ENCODE results near the gene GORASP2. TPM values are rescaled to one million over a fixed set of nuclear protein-coding genes. Genes with fewer than 3 reads are reported as not detected.

GORASP2 gene
- total and polyA plus RNA-seq, 2 of the 8 experiments (the other 6 are each of a cell fraction or from before 2014, with no cell fraction given), result 86.8 to 214 TPM

GRCh38 chr2:171008550-171009205 lies 79.6 kb downstream of the GORASP2 start:
- H2BK5ac ChIP-seq (ENCODE audit: low read depth, low read length), result no peak overlapping the region
- 90% methylated on average over 2 of the region's 2 CpGs; no CpG with 5 or more reads in 1 of the 2 experiments for WGBS, 2 experiments (ENCODE audit: extremely low coverage in 1 of 2, insufficient coverage in 1 of 2, insufficient read length in 1 of 2, insufficient replicate concordance in 2 of 2, low coverage in 1 of 2, low lambda C conversion rate in 2 of 2, missing lambda C conversion rate in 1 of 2)
- H3K14ac ChIP-seq (ENCODE audit: insufficient read length), result no peak overlapping the region
- H2AFZ ChIP-seq (ENCODE audit: low read length), result no peak overlapping the region
- ChIA-PET POLR2A (ENCODE audit: partially characterized antibody) (no interaction called here), CTCF (ENCODE audit: partially characterized antibody) (interaction anchor here (0.9 to 2.2 kb wide), 3 partner anchors 10 to 36 kb away, joined by 3 to 7 read pairs (median 3); no protein-coding TSS in a partner anchor)
- no peak overlapping the region for H3K4me3 ChIP-seq (ENCODE audit: extremely low read depth in 1 of 4, insufficient read depth in 2 of 4, low read depth in 3 of 4, low read length in 4 of 4)
- H4K91ac ChIP-seq (replicated peaks; ENCODE audit: insufficient read length, low read length), result no peak overlapping the region
- no peaks in the 10 kb centered on the region for H3K27me3 ChIP-seq (replicated peaks in 1 of 4; ENCODE audit: control insufficient read depth in 3 of 4, extremely low read depth in 1 of 4, insufficient read depth in 3 of 4, low read length in 3 of 4)
- H2BK120ac ChIP-seq (replicated peaks; ENCODE audit: low read depth, low read length), result no peak overlapping the region
- no peak for FAIRE-seq
- H2BK20ac ChIP-seq (ENCODE audit: low read length), result no peak overlapping the region
- no peak overlapping the region for H3K23ac ChIP-seq (ENCODE audit: insufficient read length)
- no peaks in the 10 kb centered on the region for H3K79me2 ChIP-seq (ENCODE audit: control insufficient read depth in 1 of 2, insufficient read depth in 2 of 2, low read length in 2 of 2)
- no peak overlapping the region for H3K27ac ChIP-seq (ENCODE audit: low read depth, low read length)
- no peaks in the 10 kb centered on the region for H4K20me1 ChIP-seq (replicated peaks in 1 of 2; ENCODE audit: control insufficient read depth in 1 of 2, insufficient read depth in 2 of 2, low read length in 2 of 2)
- DNase-seq (ENCODE audit: low read depth in 1 of 2, low spot score in 2 of 2), result no peak
- no peak overlapping the region for H4K8ac ChIP-seq (ENCODE audit: extremely low read depth, insufficient read depth, low read length)
- H3K9ac ChIP-seq (replicated peaks in 1 of 4; ENCODE audit: extremely low read depth in 1 of 4, low read depth in 3 of 4, low read length in 3 of 4), result no peak overlapping the region
- H3K18ac ChIP-seq (ENCODE audit: extremely low read depth, low read length), result no peak overlapping the region
- no peak overlapping the region for H4K5ac ChIP-seq (ENCODE audit: insufficient read length, low read depth, low read length)
- no peak overlapping the region for H3K4ac ChIP-seq (replicated peaks; ENCODE audit: insufficient read length, low read depth, low read length)
- H3K4me2 ChIP-seq (ENCODE audit: insufficient read depth in 1 of 2, low read depth in 2 of 2, low read length in 2 of 2), result no peak overlapping the region
- H2BK15ac ChIP-seq (ENCODE audit: low read length), result no peak overlapping the region
- H3K4me1 ChIP-seq (replicated peaks in 1 of 4; ENCODE audit: control insufficient read depth in 3 of 4, insufficient read depth in 4 of 4, low read length in 3 of 4), result no peaks in the 10 kb centered on the region
- H3K36me3 ChIP-seq (ENCODE audit: control insufficient read depth in 2 of 4, insufficient read depth in 4 of 4, low read length in 3 of 4), result peaks cover 8 to 43% (median 22%) of the 10 kb centered on the region in 4 experiments
- no peak overlapping the region for H2BK12ac ChIP-seq (ENCODE audit: low read depth, low read length)
- H3K56ac ChIP-seq (replicated peaks; ENCODE audit: insufficient read length, low read depth, low read length), result no peak overlapping the region
- no peaks in the 10 kb centered on the region for H3K9me3 ChIP-seq (ENCODE audit: insufficient read depth in 2 of 2, low read depth in 1 of 2, low read length in 1 of 2)
- no peak overlapping the region for H2AK5ac ChIP-seq (ENCODE audit: low read depth, low read length)
- no peaks in the 10 kb centered on the region for H3K79me1 ChIP-seq (ENCODE audit: low read depth, low read length)
- no peaks in the 10 kb centered on the region; the same call in 1 of the 2 replicates for H3K23me2 ChIP-seq (ENCODE audit: low read depth, low read length)
- TF ChIP-seq E2F6 (IDR thresholded peaks at IDR 0.05) (no peak), SP4 (IDR thresholded peaks at IDR 0.05; ENCODE audit: low read length) (no peak), TBP (IDR thresholded peaks at IDR 0.05; ENCODE audit: low read depth, low read length) (no peak), GTF2F1 (IDR thresholded peaks at IDR 0.05; ENCODE audit: borderline replicate concordance, low read depth, low read length) (no peak), MAX (IDR thresholded peaks at IDR 0.05) (no peak), JUN (IDR thresholded peaks at IDR 0.05; ENCODE audit: low read depth, low read length) (no peak), POU5F1 (IDR thresholded peaks at IDR 0.05; ENCODE audit: low read depth, low read length) (no peak), SP2 (IDR thresholded peaks at IDR 0.05; ENCODE audit: low read length) (no peak), NRF1 (IDR thresholded peaks at IDR 0.05; ENCODE audit: low read depth, low read length) (no peak), TCF12 (IDR thresholded peaks at IDR 0.05; ENCODE audit: low read depth, low read length) (no peak), RFX5 (IDR thresholded peaks at IDR 0.05; ENCODE audit: borderline replicate concordance, low read depth, low read length) (no peak), KDM4A (IDR thresholded peaks at IDR 0.05; ENCODE audit: low read depth, low read length, severe bottlenecking) (no peak), NANOG (IDR thresholded peaks at IDR 0.05; ENCODE audit: insufficient read depth, low read depth, low read length, poor library complexity, severe bottlenecking) (no peak)

Data from H1 (cell line).